H1 (cell line): ENCODE measurements around the gene TTK. TPM values are rescaled to one million over a fixed set of nuclear protein-coding genes. Genes with fewer than 3 reads are reported as not detected.

Experiments used
- CTCF ChIA-PET: fragments of 300-600 bp; sonication (Branson Sonifier 250); formaldehyde crosslinking; loops from one replicate; lab custom pipeline; 2021; ENCODE audit not compliant: partially characterized antibody; lab: Charles Lee
- POLR2A ChIA-PET: fragments of 300-600 bp; sonication (Branson Sonifier 250); formaldehyde crosslinking; loops from one replicate; lab custom pipeline; 2021; ENCODE audit warnings: inconsistent platforms; ENCODE audit not compliant: partially characterized antibody; lab: Charles Lee
- DNase-seq, 2 experiments: peaks; one replicate each; pipeline versions ENCODE4 v3.0.0 to v3.0.0-alpha.2; 2010 to 2022; ENCODE audit warnings: low spot score in 2 of 2, low read depth in 1 of 2, mixed read lengths in 1 of 2
- FAIRE-seq: peaks from 2 replicates; lab custom pipeline; 2011; peaks lifted over from hg19 to GRCh38; lab: Jason Lieb, UNC
- H2AFZ ChIP-seq: 2 replicates; pipeline ENCODE4 v1.8.1; 2012; ENCODE audit warnings: low read length, inconsistent platforms
- H2AK5ac ChIP-seq: 2 replicates; pipeline ENCODE4 v1.6.1; 2013; ENCODE audit warnings: low read depth, low read length
- H2BK120ac ChIP-seq: replicated peaks from 2 replicates; pipeline ENCODE3; 2013; ENCODE audit warnings: low read depth, low read length, inconsistent platforms
- H2BK12ac ChIP-seq: 2 replicates; pipeline ENCODE4 v1.6.1; 2013; ENCODE audit warnings: low read depth, low read length
- H2BK15ac ChIP-seq: 2 replicates; pipeline ENCODE4 v1.6.1; 2013; ENCODE audit warnings: low read length
- H2BK20ac ChIP-seq: 2 replicates; pipeline ENCODE4 v1.6.1; 2013; ENCODE audit warnings: low read length
- H2BK5ac ChIP-seq: 2 replicates; pipeline ENCODE4 v1.6.1; 2013; ENCODE audit warnings: low read depth, low read length
- H3K14ac ChIP-seq: 2 replicates; pipeline ENCODE4 v1.6.1; 2013; ENCODE audit warnings: inconsistent platforms; ENCODE audit not compliant: insufficient read length
- H3K18ac ChIP-seq: 2 replicates; pipeline ENCODE4 v1.6.1; 2013; ENCODE audit warnings: low read length; ENCODE audit errors: extremely low read depth
- H3K23ac ChIP-seq: 2 replicates; pipeline ENCODE4 v1.6.1; 2013; ENCODE audit warnings: inconsistent platforms; ENCODE audit not compliant: insufficient read length
- H3K23me2 ChIP-seq: 2 replicates; pipeline ENCODE4 v1.6.1; 2013; ENCODE audit warnings: low read depth, low read length
- H3K27ac ChIP-seq: 2 replicates; pipeline ENCODE4 v1.6.1; 2011; ENCODE audit warnings: low read depth, low read length, inconsistent platforms
- H3K27me3 ChIP-seq, 4 experiments: replicated peaks in 1 of 4; 1 replicate in 1 of 4; 2 replicates in 3 of 4; pipeline versions ENCODE4 v1.6.1 to v1.8.1; 2011 to 2013; ENCODE audit warnings: low read length in 3 of 4, mild to moderate bottlenecking in 3 of 4, inconsistent platforms in 2 of 4, mixed read lengths in 2 of 4, moderate library complexity in 1 of 4; ENCODE audit not compliant: control insufficient read depth in 3 of 4, insufficient read depth in 3 of 4; ENCODE audit errors: extremely low read depth in 1 of 4
- H3K36me3 ChIP-seq, 4 experiments: 2 replicates each; pipeline versions ENCODE4 v1.6.1 to v1.8.1; 2011 to 2013; ENCODE audit warnings: mild to moderate bottlenecking in 4 of 4, low read length in 3 of 4, moderate library complexity in 2 of 4, control low read depth in 1 of 4, inconsistent platforms in 1 of 4; ENCODE audit not compliant: insufficient read depth in 4 of 4, control insufficient read depth in 2 of 4
- H3K4ac ChIP-seq: replicated peaks from 2 replicates; pipeline ENCODE3; 2013; ENCODE audit warnings: low read length, low read depth, mixed read lengths, inconsistent platforms; ENCODE audit not compliant: insufficient read length
- H3K4me1 ChIP-seq, 4 experiments: replicated peaks in 1 of 4; 1 replicate in 1 of 4; 2 replicates in 3 of 4; pipeline versions ENCODE4 v1.6.1 to v1.8.1; 2011 to 2013; ENCODE audit warnings: low read length in 3 of 4, inconsistent platforms in 2 of 4, mixed read lengths in 1 of 4; ENCODE audit not compliant: insufficient read depth in 4 of 4, control insufficient read depth in 3 of 4
- H3K4me2 ChIP-seq, 2 experiments: 2 replicates each; pipeline versions ENCODE4 v1.6.1 to v1.8.1; 2011 to 2013; ENCODE audit warnings: low read depth in 2 of 2, low read length in 2 of 2, control low read depth in 1 of 2, inconsistent platforms in 1 of 2, mild to moderate bottlenecking in 1 of 2; ENCODE audit not compliant: insufficient read depth in 1 of 2
- H3K4me3 ChIP-seq, 4 experiments: fragments of 200-600, 300-600 bp in 1 of 4; sonication (generic), shearing (Covaris generic), sonication (Bioruptor Twin) in 1 of 4; 2 replicates each; pipeline versions ENCODE4 v1.5.1 to v1.8.1; 2011 to 2016; ENCODE audit warnings: low read length in 4 of 4, low read depth in 3 of 4, control low read depth in 2 of 4, inconsistent platforms in 2 of 4, mild to moderate bottlenecking in 2 of 4, mixed read lengths in 1 of 4, moderate library complexity in 1 of 4; ENCODE audit not compliant: insufficient read depth in 2 of 4; ENCODE audit errors: extremely low read depth in 1 of 4
- H3K56ac ChIP-seq: replicated peaks from 2 replicates; pipeline ENCODE3; 2013; ENCODE audit warnings: low read depth, mild to moderate bottlenecking, mixed read lengths, low read length, inconsistent platforms; ENCODE audit not compliant: insufficient read length
- H3K79me1 ChIP-seq: 2 replicates; pipeline ENCODE4 v1.6.1; 2013; ENCODE audit warnings: low read depth, low read length, control low read depth
- H3K79me2 ChIP-seq, 2 experiments: 2 replicates each; pipeline versions ENCODE4 v1.6.1 to v1.8.1; 2012 to 2013; ENCODE audit warnings: low read length in 2 of 2, mild to moderate bottlenecking in 2 of 2, inconsistent platforms in 1 of 2; ENCODE audit not compliant: insufficient read depth in 2 of 2, control insufficient read depth in 1 of 2
- H3K9ac ChIP-seq, 4 experiments: replicated peaks in 1 of 4; 1 replicate in 1 of 4; 2 replicates in 3 of 4; pipeline versions ENCODE4 v1.6.1 to v1.8.1; 2011 to 2013; ENCODE audit warnings: low read depth in 3 of 4, low read length in 3 of 4, control low read depth in 2 of 4, mild to moderate bottlenecking in 2 of 4, moderate library complexity in 2 of 4, inconsistent platforms in 1 of 4; ENCODE audit errors: extremely low read depth in 1 of 4
- H3K9me3 ChIP-seq, 2 experiments: 2 replicates each; pipeline versions ENCODE4 v1.6.1 to v1.8.1; 2012 to 2013; ENCODE audit warnings: mild to moderate bottlenecking in 2 of 2, moderate library complexity in 2 of 2, control low read depth in 1 of 2, inconsistent platforms in 1 of 2, low read depth in 1 of 2, low read length in 1 of 2, mixed read lengths in 1 of 2; ENCODE audit not compliant: insufficient read depth in 2 of 2
- H4K20me1 ChIP-seq, 2 experiments: replicated peaks in 1 of 2; 2 replicates each; pipeline versions ENCODE3 to v1.8.1; 2011 to 2013; ENCODE audit warnings: inconsistent platforms in 2 of 2, low read length in 2 of 2, mild to moderate bottlenecking in 1 of 2; ENCODE audit not compliant: insufficient read depth in 2 of 2, control insufficient read depth in 1 of 2
- H4K5ac ChIP-seq: 2 replicates; pipeline ENCODE4 v1.6.1; 2013; ENCODE audit warnings: low read length, low read depth, mixed read lengths, inconsistent platforms; ENCODE audit not compliant: insufficient read length
- H4K8ac ChIP-seq: 2 replicates; pipeline ENCODE4 v1.8.0; 2013; ENCODE audit warnings: mild to moderate bottlenecking, moderate library complexity, low read length, inconsistent platforms; ENCODE audit not compliant: insufficient read depth; ENCODE audit errors: extremely low read depth
- H4K91ac ChIP-seq: replicated peaks from 2 replicates; pipeline ENCODE3; 2013; ENCODE audit warnings: low read length, mixed read lengths, inconsistent platforms; ENCODE audit not compliant: insufficient read length
- EZH2 ChIP-seq: fragments of 200-600 bp; sonication (generic); IDR thresholded peaks from 2 replicates; pipeline ENCODE4 v1.7.1; 2012; ENCODE audit warnings: low read depth, mild to moderate bottlenecking, moderate library complexity, low read length, inconsistent platforms; ENCODE audit not compliant: severe bottlenecking
- GTF2F1 ChIP-seq: IDR thresholded peaks from 2 replicates; pipeline ENCODE4 v1.6.1; 2012; ENCODE audit warnings: low read depth, low read length, improper control_type of control experiment, borderline replicate concordance
- WGBS, 2 experiments: shearing (Covaris generic) in 1 of 2; methylation state at CpG; one replicate each; pipeline versions ENCODE4 v1.1.6 to v1.1.7; 2013 to 2015; ENCODE audit warnings: low lambda C conversion rate in 2 of 2, mixed read lengths in 2 of 2, inconsistent platforms in 1 of 2, low coverage in 1 of 2, missing lambda C conversion rate in 1 of 2; ENCODE audit not compliant: insufficient replicate concordance in 2 of 2, insufficient coverage in 1 of 2, insufficient read length in 1 of 2; ENCODE audit errors: extremely low coverage in 1 of 2, missing lambda C conversion rate in 1 of 2; 5-methylcytosine and 5-hydroxymethylcytosine counted together
- polyA plus RNA-seq, 7 experiments: library from polyadenylated mRNA; depleted of rRNA in 3 of 7; stranded (reverse) in 5 of 7; unstranded in 2 of 7; fragments of >200 nt in 5 of 7; fragments of 200-250 nt in 2 of 7; gene quantifications; 1 replicate in 5 of 7; 2 replicates in 1 of 7; 4 replicates in 1 of 7; pipeline versions ENCODE4 v1.2.1 to v1.2.3, GENCODE V29; 2011 to 2013; ENCODE audit warnings: missing spikeins in 2 of 7, mixed read lengths in 2 of 7
- total RNA-seq: library from RNA; stranded (reverse); fragmentation: NEBNext Ultra II Directional; extraction: Animal tissue kit (Norgen Biotek cat#: 25700); gene quantifications from 2 replicates; pipeline ENCODE4 v1.2.1, GENCODE V29; 2021
- TF ChIP-seq, protein P1 (sequence below): IDR thresholded peaks from 2 replicates; pipeline ENCODE4 v1.6.1; 2011; ENCODE audit warnings: low read depth, mild to moderate bottlenecking, low read length; ENCODE audit not compliant: insufficient read depth

Gene TTK
- total and polyA plus RNA-seq, 2 of the 8 experiments (the other 6 are each of a cell fraction or from before 2014, with no cell fraction given), result 11.9 to 63.2 TPM

- H2AFZ ChIP-seq, result no peak overlapping the region
- no peak overlapping the region for H2BK12ac ChIP-seq
- DNase-seq, result no peak
- peaks cover 10% of the 10 kb centered on the region for H3K23me2 ChIP-seq
- no peak overlapping the region for H3K23ac ChIP-seq
- H2AK5ac ChIP-seq, result no peak overlapping the region
- H3K79me2 ChIP-seq, result peaks cover 0 to 15% of the 10 kb centered on the region in 2 experiments; a peak in 3 of 4 replicates
- FAIRE-seq, result no peak
- H3K56ac ChIP-seq, result no peak overlapping the region
- no peak overlapping the region for H3K27ac ChIP-seq
- no peak overlapping the region for H4K8ac ChIP-seq
- no peaks in the 10 kb centered on the region for H3K79me1 ChIP-seq
- no peak overlapping the region for H3K18ac ChIP-seq
- no peaks in the 10 kb centered on the region; a peak in 1 of 8 replicates for H3K36me3 ChIP-seq
- no peak overlapping the region for H3K4me2 ChIP-seq
- 82% methylated on average over 1 of the region's 1 CpG; no CpG with 5 or more reads in 1 of the 2 experiments for WGBS, 2 experiments
- no peak overlapping the region for H2BK120ac ChIP-seq
- no peaks in the 10 kb centered on the region for H4K20me1 ChIP-seq
- 0 out of 4 replicates have a peak, but pooled peaks cover 0 to 3% of the 10 kb centered on the region in 2 experiments for H3K9me3 ChIP-seq
- H3K4me3 ChIP-seq, result no peak overlapping the region
- H4K91ac ChIP-seq, result no peak overlapping the region
- POLR2A ChIA-PET, result no interaction called here
- no peak overlapping the region for H2BK20ac ChIP-seq
- H3K9ac ChIP-seq, result no peak overlapping the region
- no peaks in the 10 kb centered on the region for H3K27me3 ChIP-seq
- CTCF ChIA-PET, result interaction anchor here (1.7 to 2.1 kb wide), 2 partner anchors 52 to 55 kb away, joined by 6 to 11 read pairs; no protein-coding TSS in a partner anchor
- H3K14ac ChIP-seq, result no peak overlapping the region
- H2BK15ac ChIP-seq, result no peak overlapping the region
- H3K4me1 ChIP-seq, result peaks cover 0 to 4% (median 3%) of the 10 kb centered on the region in 4 experiments; a peak in 4 of 7 replicates
- no peak overlapping the region for H3K4ac ChIP-seq
- H2BK5ac ChIP-seq, result no peak overlapping the region
- H4K5ac ChIP-seq, result no peak overlapping the region
- no peak for TF ChIP-seq GTF2F1
- TF ChIP-seq, protein P1, sequence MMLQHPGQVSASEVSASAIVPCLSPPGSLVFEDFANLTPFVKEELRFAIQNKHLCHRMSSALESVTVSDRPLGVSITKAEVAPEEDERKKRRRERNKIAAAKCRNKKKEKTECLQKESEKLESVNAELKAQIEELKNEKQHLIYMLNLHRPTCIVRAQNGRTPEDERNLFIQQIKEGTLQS, result no peak
- TF ChIP-seq EZH2, result no peak
Observed at GRCh38 chr6:80001337-80001736, 3.1 kb upstream of the TTK start.
